HepG2 (cell line): ENCODE measurements around the gene CISH. TPM values are rescaled to one million over a fixed set of nuclear protein-coding genes. Genes with fewer than 3 reads are reported as not detected.
A peak's percentile ranks its signal among the peaks of the same experiment; 100 is the strongest.

Source experiments
- ARID5B ChIP-seq: IDR thresholded peaks from 2 replicates; pipeline ENCODE4 v1.4.0; 2020; ENCODE audit warnings: mild to moderate bottlenecking, missing genetic modification reagents
- GPBP1L1 ChIP-seq: sonication (generic); formaldehyde crosslinking; IDR thresholded peaks from 2 replicates; pipeline ENCODE4 v1.5.0; 2020; ENCODE audit warnings: mild to moderate bottlenecking, missing genetic modification reagents
- HMG20A ChIP-seq: IDR thresholded peaks from 2 replicates; pipeline ENCODE4 v1.6.1; 2016; ENCODE audit warnings: borderline replicate concordance
- IRF9 ChIP-seq: sonication (generic); formaldehyde crosslinking; IDR thresholded peaks from 2 replicates; pipeline ENCODE4 v1.8.0; 2022; ENCODE audit warnings: missing genetic modification reagents, mild to moderate bottlenecking, borderline replicate concordance
- MAF1 ChIP-seq: sonication (generic); formaldehyde crosslinking; IDR thresholded peaks from 2 replicates; pipeline ENCODE4 v1.5.0; 2020; ENCODE audit warnings: missing genetic modification reagents, borderline replicate concordance
- PRMT3 ChIP-seq: sonication (generic); formaldehyde crosslinking; IDR thresholded peaks from 2 replicates; pipeline ENCODE4 v1.8.1; 2022; ENCODE audit warnings: low read depth, mild to moderate bottlenecking, moderate library complexity, missing genetic modification reagents, borderline replicate concordance
- RELA ChIP-seq: sonication (generic); formaldehyde crosslinking; IDR thresholded peaks from 2 replicates; pipeline ENCODE4 v1.4.0; 2020; ENCODE audit warnings: missing genetic modification reagents
- SOX6 ChIP-seq, 2 experiments: fragments of 450-650 bp in 1 of 2; sonication (generic) in 1 of 2; formaldehyde crosslinking in 1 of 2; IDR thresholded peaks; 2 replicates each; pipeline versions ENCODE4 v1.4.0 to v1.6.1; 2017 to 2020; ENCODE audit warnings: antibody characterized with exemption in 1 of 2, mild to moderate bottlenecking in 1 of 2, missing genetic modification reagents in 1 of 2
- THRA ChIP-seq: sonication (generic); formaldehyde crosslinking; IDR thresholded peaks from 2 replicates; pipeline ENCODE4 v1.4.0; 2020; ENCODE audit warnings: missing genetic modification reagents, borderline replicate concordance
- ZBTB26 ChIP-seq: IDR thresholded peaks from 2 replicates; pipeline ENCODE4 v1.6.1; 2016; ENCODE audit warnings: missing compliant biosample characterization, missing genetic modification reagents, borderline replicate concordance
- ZBTB7A ChIP-seq: sonication (generic); formaldehyde crosslinking; IDR thresholded peaks from 2 replicates; pipeline ENCODE4 v1.8.0; 2022; ENCODE audit warnings: mild to moderate bottlenecking, missing genetic modification reagents
- ZBTB8A ChIP-seq: sonication (generic); formaldehyde crosslinking; IDR thresholded peaks from 2 replicates; pipeline ENCODE4 v1.4.0; 2020; ENCODE audit warnings: mild to moderate bottlenecking, low read depth, missing genetic modification reagents, borderline replicate concordance
- ZMYM2 ChIP-seq: sonication (generic); formaldehyde crosslinking; IDR thresholded peaks from 2 replicates; pipeline ENCODE4 v1.8.0; 2022; ENCODE audit warnings: mild to moderate bottlenecking, missing genetic modification reagents
- ZNF232 ChIP-seq: sonication (generic); formaldehyde crosslinking; IDR thresholded peaks from 2 replicates; pipeline ENCODE4 v1.4.0; 2020; ENCODE audit warnings: missing genetic modification reagents, borderline replicate concordance
- ZNF234 ChIP-seq: sonication (generic); formaldehyde crosslinking; conservative IDR thresholded peaks from 2 replicates; pipeline ENCODE4 v1.5.1; 2020; ENCODE audit warnings: mild to moderate bottlenecking, missing genetic modification reagents
- ZNF34 ChIP-seq: sonication (generic); formaldehyde crosslinking; IDR thresholded peaks from 2 replicates; pipeline ENCODE4 v1.4.0; 2020; ENCODE audit warnings: mild to moderate bottlenecking, missing genetic modification reagents, borderline replicate concordance
- ZNF513 ChIP-seq: sonication (generic); formaldehyde crosslinking; conservative IDR thresholded peaks from 2 replicates; pipeline ENCODE4 v1.5.0; 2020; ENCODE audit warnings: missing genetic modification reagents
- ZSCAN21 ChIP-seq: sonication (generic); formaldehyde crosslinking; IDR thresholded peaks from 2 replicates; pipeline ENCODE4 v1.8.0; 2022; ENCODE audit warnings: mild to moderate bottlenecking, missing genetic modification reagents, moderate library complexity, borderline replicate concordance
- polyA plus RNA-seq, 8 experiments: library from polyadenylated mRNA; depleted of rRNA in 3 of 8; stranded (reverse) in 7 of 8; unstranded in 1 of 8; fragments of >200 nt; fragmentation: Illumina TruSeq in 4 of 8; extraction: Trizol in 4 of 8; gene quantifications; 2 replicates each; pipeline versions ENCODE4 v1.2.1 to v1.2.3, GENCODE V29; 2011 to 2016; ENCODE audit warnings: low read depth in 4 of 8, missing spikeins in 1 of 8, mixed read lengths in 1 of 8; ENCODE audit not compliant: insufficient read depth in 1 of 8
- total RNA-seq, 5 experiments: library from RNA; depleted of rRNA; stranded (reverse); fragments of >200 nt; fragmentation: Illumina TruSeq; extraction: Trizol; gene quantifications; 2 replicates each; pipeline ENCODE4 v1.2.3, GENCODE V29; 2016; ENCODE audit warnings: low read depth in 1 of 5

Gene CISH
- total and polyA plus RNA-seq, 2 of the 13 experiments (the other 11 are each of a cell fraction or from before 2014, with no cell fraction given), result 0.91 to 1.5 TPM

- peak; percentile 47; the same call in 1 of the 2 replicates for TF ChIP-seq HMG20A (CRISPR knock-in tag)
- TF ChIP-seq ZBTB8A, result no peak
- TF ChIP-seq ZBTB26 (CRISPR knock-in tag), result no peak
- TF ChIP-seq ZSCAN21 (CRISPR knock-in tag), result no peak
- no peak for TF ChIP-seq ZNF513 (CRISPR knock-in tag)
- TF ChIP-seq ZBTB7A (CRISPR knock-in tag), result no peak
- TF ChIP-seq IRF9 (CRISPR knock-in tag), result no peak
- no peak for TF ChIP-seq ZNF34 (CRISPR knock-in tag)
- TF ChIP-seq RELA (CRISPR knock-in tag), result no peak
- no peak for TF ChIP-seq PRMT3
- TF ChIP-seq SOX6 (IDR thresholded peaks at IDR 0.05), result no peak
- TF ChIP-seq SOX6 (CRISPR knock-in tag; IDR thresholded peaks at IDR 0.05), result peak; percentile 85
- no peak for TF ChIP-seq ZNF234
- TF ChIP-seq ZNF232, result no peak
- TF ChIP-seq ARID5B, result peak; percentile 51
- no peak for TF ChIP-seq GPBP1L1 (CRISPR knock-in tag)
- no peak for TF ChIP-seq ZMYM2
- TF ChIP-seq MAF1 (CRISPR knock-in tag), result no peak
- TF ChIP-seq THRA, result peak; percentile 65; the same call in 1 of the 2 replicates
These were observed 22.7 kb downstream of the CISH start (continued) for GRCh38 chr3:50588759-50589433.
